T-cell (primary cell): Measurements from ENCODE around the gene POLR1H. TPM values are rescaled to one million over a fixed set of nuclear protein-coding genes. Genes with fewer than 3 reads are reported as not detected.

Experiments
- ATAC-seq, 4 experiments: fragments of 200-7000 bp in 3 of 4; fragments of 150-1000 bp in 1 of 4; cut with Tn5 transposase; replicated peaks in 1 of 4; 1 replicate in 3 of 4; 2 replicates in 1 of 4; pipeline ENCODE4 v1.10.0; 2021; ENCODE audit warnings: moderate library complexity in 3 of 4, mild to moderate bottlenecking in 2 of 4, moderate number of reproducible peaks in 1 of 4
- CTCF ChIA-PET, 2 donors: fragments of 300-600 bp; sonication (Branson Sonifier 250); formaldehyde crosslinking; loops; one replicate each; lab custom pipeline; 2022; ENCODE audit warnings: antibody characterized with exemption in 2 of 2; lab: Charles Lee
- POLR2A ChIA-PET, 2 donors: fragments of 300-600 bp; sonication (Branson Sonifier 250); formaldehyde crosslinking; loops; one replicate each; lab custom pipeline; 2022; ENCODE audit warnings: antibody characterized with exemption in 2 of 2; lab: Charles Lee
- DNase-seq, 35 experiments: peaks; one replicate each; pipeline versions ENCODE4 v3.0.0 to v3.0.0-alpha.2; 2013 to 2023
- H3K27ac ChIP-seq: one replicate; pipeline ENCODE4 v1.5.1; 2013; ENCODE audit warnings: low read length
- H3K27me3 ChIP-seq, 2 experiments: replicated peaks in 1 of 2; 1 replicate in 1 of 2; 2 replicates in 1 of 2; pipeline versions ENCODE4 v1.6.1 to v1.7.0; 2013; ENCODE audit warnings: low read length in 1 of 2, mixed read lengths in 1 of 2; ENCODE audit not compliant: control insufficient read depth in 2 of 2, insufficient read depth in 2 of 2; ENCODE audit errors: extremely low read depth in 1 of 2
- H3K36me3 ChIP-seq, 2 donors: 1 replicate in 1 of 2; 2 replicates in 1 of 2; pipeline versions ENCODE4 v1.6.1 to v1.7.0; 2013; ENCODE audit warnings: low read length in 1 of 2; ENCODE audit not compliant: control insufficient read depth in 2 of 2, insufficient read depth in 1 of 2; ENCODE audit errors: extremely low read depth in 1 of 2
- H3K4me1 ChIP-seq, 2 experiments: 1 replicate in 1 of 2; 2 replicates in 1 of 2; pipeline versions ENCODE4 v1.6.1 to v1.7.0; 2013; ENCODE audit warnings: low read length in 2 of 2, mixed read lengths in 1 of 2; ENCODE audit not compliant: insufficient read depth in 2 of 2, control insufficient read depth in 1 of 2; ENCODE audit errors: extremely low read depth in 1 of 2
- H3K4me3 ChIP-seq, 2 donors: 1 replicate in 1 of 2; 2 replicates in 1 of 2; pipeline versions ENCODE4 v1.5.1 to v1.7.0; 2013; ENCODE audit warnings: mild to moderate bottlenecking in 2 of 2, low read length in 1 of 2, moderate library complexity in 1 of 2; ENCODE audit not compliant: control insufficient read depth in 1 of 2; ENCODE audit errors: extremely low read depth in 1 of 2
- H3K9me3 ChIP-seq: 2 replicates; pipeline ENCODE4 v1.7.0; 2013
- H3K27ac Mint-ChIP-seq, 2 donors: one replicate each; pipeline ENCODE4 v1.8.0; 2020 to 2021; ENCODE audit warnings: mild to moderate bottlenecking in 2 of 2, mixed read lengths in 2 of 2
- H3K27me3 Mint-ChIP-seq, 2 donors: one replicate each; pipeline ENCODE4 v1.8.0; 2021 to 2022; ENCODE audit warnings: mixed read lengths in 2 of 2
- H3K36me3 Mint-ChIP-seq: one replicate; pipeline ENCODE4 v1.8.0; 2021; ENCODE audit warnings: mixed read lengths
- H3K4me1 Mint-ChIP-seq, 3 donors: one replicate each; pipeline ENCODE4 v1.8.0; 2020 to 2022; ENCODE audit warnings: mixed read lengths in 3 of 3, mild to moderate bottlenecking in 1 of 3
- H3K4me3 Mint-ChIP-seq, 3 donors: one replicate each; pipeline ENCODE4 v1.8.0; 2020 to 2022; ENCODE audit warnings: mild to moderate bottlenecking in 3 of 3, mixed read lengths in 3 of 3, moderate library complexity in 3 of 3
- H3K9me3 Mint-ChIP-seq, 3 donors: one replicate each; pipeline ENCODE4 v1.8.0; 2020 to 2022; ENCODE audit warnings: mixed read lengths in 3 of 3
- WGBS: methylation state at CpG from one replicate; pipeline ENCODE4 v1.1.5; 2013; ENCODE audit warnings: missing lambda C conversion rate; ENCODE audit not compliant: insufficient coverage; 5-methylcytosine and 5-hydroxymethylcytosine counted together
- total RNA-seq, 35 experiments: library from RNA in 6 of 35; stranded (reverse) in 6 of 35; fragments of 120-200 nt in 1 of 35; gene quantifications; one replicate each; pipeline versions ENCODE4 v1.2.1 to v1.2.4 and lab custom pipeline; 2013 to 2026

Gene POLR1H
- total RNA-seq, 5 donors from 2014 or later (not counting 1 experiment from before 2014, with no cell fraction given) = 28.7 to 43.5 (median 36.5) TPM

GRCh38 chr6:30113003-30113759, 52.1 kb downstream of the POLR1H start, which contains the start of gene TRIM31:
TSS of gene TRIM31 (minus strand) at chr6:30113090. CDS start at chr6:30112805, 285 bp downstream.
- ChIA-PET POLR2A (no interaction called here), CTCF (no interaction called here)
- H3K27ac Mint-ChIP-seq = no peak within 1 kb of the TSS

GRCh38 chr6:30113841-30114240, 52.8 kb downstream of the POLR1H start:
- no peak for ATAC-seq
- H3K4me3 Mint-ChIP-seq = no peak overlapping the region
- no peak overlapping the region for H3K27ac Mint-ChIP-seq
- Histone ChIP-seq H3K9me3 (no peaks in the 10 kb centered on the region), H3K27ac (no peak overlapping the region), H3K4me3 (no peak overlapping the region), H3K36me3 (no peaks in the 10 kb centered on the region), H3K27me3 (peaks cover 13 to 35% of the 10 kb centered on the region in 2 experiments), H3K4me1 (no peaks in the 10 kb centered on the region)
- POLR2A ChIA-PET = no interaction called here
- H3K9me3 Mint-ChIP-seq = no peaks in the 10 kb centered on the region
- WGBS = no CpG with 5 or more reads among the region's 1 CpG
- CTCF ChIA-PET = interaction anchor here in 1 of 2 donors (1.2 kb wide), 1 partner anchor 18 kb away, joined by 5 read pairs; no protein-coding TSS in a partner anchor
- peaks cover 39 to 59% of the 10 kb centered on the region in 2 donors for H3K27me3 Mint-ChIP-seq
- H3K36me3 Mint-ChIP-seq = no peaks in the 10 kb centered on the region
- H3K4me1 Mint-ChIP-seq = peaks cover 0 to 8% (median 4%) of the 10 kb centered on the region in 3 donors
- DNase-seq = no peak

More at GRCh38 chr6:30113003-30113759, 52.1 kb downstream of the POLR1H start, which contains the start of gene TRIM31:
- H3K4me3 ChIP-seq = no peak within 1 kb of the TSS
- H3K27me3 ChIP-seq = peaks cover 13 to 36% of the 10 kb centered on the region in 2 experiments
- peak in 1 of 4 experiments; percentile 18 for ATAC-seq
- Mint-ChIP-seq H3K9me3 (no peaks in the 10 kb centered on the region), H3K36me3 (no peaks in the 10 kb centered on the region), H3K27me3 (peaks cover 45 to 65% of the 10 kb centered on the region in 2 donors), H3K4me1 (peaks cover 0 to 8% (median 4%) of the 10 kb centered on the region in 3 donors), H3K4me3 (no peak within 1 kb of the TSS)
- WGBS = 25% methylated on average over 1 of the region's 3 CpGs
- DNase-seq = no peak
- H3K36me3 ChIP-seq = no peaks in the 10 kb centered on the region
- no peaks in the 10 kb centered on the region for H3K9me3 ChIP-seq
- H3K4me1 ChIP-seq = no peaks in the 10 kb centered on the region
- no peak within 1 kb of the TSS for H3K27ac ChIP-seq

Other genes with a start within 250 kb of the POLR1H start
- gene HLA-G, start 233.4 kb upstream of the POLR1H start, total RNA-seq = 1 to 10 TPM in 2 of 5 donors, under 1 TPM in 2, not detected in 1; 0.23 to 3.5 (median 0.86) TPM
- 1,000 to 10,000 TPM; 1,578 to 2,596 (median 2,172) TPM for gene HLA-A, start 118.7 kb upstream of the POLR1H start, total RNA-seq
- gene PPP1R11, start 5.9 kb downstream of the POLR1H start, total RNA-seq = 10 to 100 TPM; 47.2 to 61.4 (median 55.6) TPM
- not detected for gene RNF39, start 14.5 kb downstream of the POLR1H start, total RNA-seq
- gene TRIM31, start 51.8 kb downstream of the POLR1H start, total RNA-seq = under 1 TPM in 1 of 5 donors, not detected in 4; 0.44 TPM
- not detected for gene TRIM40, start 74.9 kb downstream of the POLR1H start, total RNA-seq
- gene TRIM10, start 99.9 kb downstream of the POLR1H start, total RNA-seq = not detected
- gene TRIM15, start 102.3 kb downstream of the POLR1H start, total RNA-seq = not detected
- 10 to 100 TPM; 46.4 to 57.4 (median 54.1) TPM for gene TRIM26, start 152.1 kb downstream of the POLR1H start, total RNA-seq